ENCODE results near the gene TAC1. TPM values are rescaled to one million over a fixed set of nuclear protein-coding genes. Genes with fewer than 3 reads are reported as not detected.

The TAC1 gene
- total RNA-seq, 1 experiment from 2014 or later = 0.13 TPM

GRCh38 chr7:97770850-97771249 lies 39.0 kb downstream of the TAC1 start:
- H3K27me3 ChIP-seq (ENCODE audit: control insufficient read depth, insufficient read depth, low read length) = no peaks in the 10 kb centered on the region; the same call in 1 of the 2 replicates
- BruUV-seq (replicated peaks) = no TSS peak
- ATAC-seq (no peak), DNase-seq (ENCODE audit: low read depth, low spot score) (no peak)
- no peak overlapping the region for H3K27ac ChIP-seq (ENCODE audit: low read length)
- in situ Hi-C loops (cut with HindIII; ENCODE audit: low pct_unique_long_range_greater_than_20kb, low sequenced_read_pairs) (no loop called here), intact Hi-C loops (cut with micrococcal nuclease; ENCODE audit: unreplicated experiment) (no loop called here)
- CTCF ChIA-PET = no interaction called here
- TF ChIP-seq CTCF (IDR thresholded peaks at IDR 0.05) (no peak), TCF7L2 (IDR thresholded peaks at IDR 0.05; ENCODE audit: low read depth, low read length) (no peak), POLR2AphosphoS5 (IDR thresholded peaks at IDR 0.05; ENCODE audit: low read depth, low read length) (no peak), SIN3A (IDR thresholded peaks at IDR 0.05; ENCODE audit: borderline replicate concordance, insufficient read depth, low read depth, low read length) (no peak)
- TF ChIP-seq, protein P1, sequence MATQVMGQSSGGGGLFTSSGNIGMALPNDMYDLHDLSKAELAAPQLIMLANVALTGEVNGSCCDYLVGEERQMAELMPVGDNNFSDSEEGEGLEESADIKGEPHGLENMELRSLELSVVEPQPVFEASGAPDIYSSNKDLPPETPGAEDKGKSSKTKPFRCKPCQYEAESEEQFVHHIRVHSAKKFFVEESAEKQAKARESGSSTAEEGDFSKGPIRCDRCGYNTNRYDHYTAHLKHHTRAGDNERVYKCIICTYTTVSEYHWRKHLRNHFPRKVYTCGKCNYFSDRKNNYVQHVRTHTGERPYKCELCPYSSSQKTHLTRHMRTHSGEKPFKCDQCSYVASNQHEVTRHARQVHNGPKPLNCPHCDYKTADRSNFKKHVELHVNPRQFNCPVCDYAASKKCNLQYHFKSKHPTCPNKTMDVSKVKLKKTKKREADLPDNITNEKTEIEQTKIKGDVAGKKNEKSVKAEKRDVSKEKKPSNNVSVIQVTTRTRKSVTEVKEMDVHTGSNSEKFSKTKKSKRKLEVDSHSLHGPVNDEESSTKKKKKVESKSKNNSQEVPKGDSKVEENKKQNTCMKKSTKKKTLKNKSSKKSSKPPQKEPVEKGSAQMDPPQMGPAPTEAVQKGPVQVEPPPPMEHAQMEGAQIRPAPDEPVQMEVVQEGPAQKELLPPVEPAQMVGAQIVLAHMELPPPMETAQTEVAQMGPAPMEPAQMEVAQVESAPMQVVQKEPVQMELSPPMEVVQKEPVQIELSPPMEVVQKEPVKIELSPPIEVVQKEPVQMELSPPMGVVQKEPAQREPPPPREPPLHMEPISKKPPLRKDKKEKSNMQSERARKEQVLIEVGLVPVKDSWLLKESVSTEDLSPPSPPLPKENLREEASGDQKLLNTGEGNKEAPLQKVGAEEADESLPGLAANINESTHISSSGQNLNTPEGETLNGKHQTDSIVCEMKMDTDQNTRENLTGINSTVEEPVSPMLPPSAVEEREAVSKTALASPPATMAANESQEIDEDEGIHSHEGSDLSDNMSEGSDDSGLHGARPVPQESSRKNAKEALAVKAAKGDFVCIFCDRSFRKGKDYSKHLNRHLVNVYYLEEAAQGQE (IDR thresholded peaks at IDR 0.05; ENCODE audit: insufficient read depth in 1 of 2, low read depth in 2 of 2, low read length in 1 of 2) = no peak
- H3K4me3 ChIP-seq (ENCODE audit: low read depth in 2 of 2, low read length in 2 of 2) = no peak overlapping the region
- H3K9me3 ChIP-seq (ENCODE audit: control insufficient read depth, insufficient read depth, low read depth, low read length) = no peaks in the 10 kb centered on the region
- no peaks in the 10 kb centered on the region for H3K4me1 ChIP-seq (ENCODE audit: control insufficient read depth, insufficient read depth, low read length)
- H3K36me3 ChIP-seq (ENCODE audit: control insufficient read depth, insufficient read depth, low read length) = no peaks in the 10 kb centered on the region
- POLR2A ChIA-PET = no interaction called here

GRCh38 chr7:97771576-97771975 lies 39.7 kb downstream of the TAC1 start:
- TF ChIP-seq TCF7L2 (IDR thresholded peaks at IDR 0.05; ENCODE audit: low read depth, low read length) (no peak), CTCF (IDR thresholded peaks at IDR 0.05) (no peak), POLR2AphosphoS5 (IDR thresholded peaks at IDR 0.05; ENCODE audit: low read depth, low read length) (no peak), SIN3A (IDR thresholded peaks at IDR 0.05; ENCODE audit: borderline replicate concordance, insufficient read depth, low read depth, low read length) (no peak)
- TF ChIP-seq, protein P1 (IDR thresholded peaks at IDR 0.05; ENCODE audit: insufficient read depth in 1 of 2, low read depth in 2 of 2, low read length in 1 of 2) = no peak
- CTCF ChIA-PET = no interaction called here
- POLR2A ChIA-PET = no interaction called here
- H3K9me3 ChIP-seq (ENCODE audit: control insufficient read depth, insufficient read depth, low read depth, low read length) = no peaks in the 10 kb centered on the region
- BruUV-seq (replicated peaks) = no TSS peak
- H3K4me1 ChIP-seq (ENCODE audit: control insufficient read depth, insufficient read depth, low read length) = no peaks in the 10 kb centered on the region
- H3K27me3 ChIP-seq (ENCODE audit: control insufficient read depth, insufficient read depth, low read length) = no peaks in the 10 kb centered on the region; the same call in 1 of the 2 replicates
- in situ Hi-C loops (cut with HindIII; ENCODE audit: low pct_unique_long_range_greater_than_20kb, low sequenced_read_pairs) (no loop called here), intact Hi-C loops (cut with micrococcal nuclease; ENCODE audit: unreplicated experiment) (no loop called here)
- H3K27ac ChIP-seq (ENCODE audit: low read length) = no peak overlapping the region
- H3K36me3 ChIP-seq (ENCODE audit: control insufficient read depth, insufficient read depth, low read length) = no peaks in the 10 kb centered on the region
- no peak overlapping the region for H3K4me3 ChIP-seq (ENCODE audit: low read depth in 2 of 2, low read length in 2 of 2)
- no peak for ATAC-seq
- no peak for DNase-seq (ENCODE audit: low read depth, low spot score)

Data from Panc1 (cell line).